COLO668 (cell line): Measurements from ENCODE around the gene PACS1.
"Not testable (repeated sequence)": the region's sequence is repeated elsewhere in the genome, so short reads cannot be mapped to it uniquely, and the experiment has no call there.

Source experiments
- DNase-seq: peaks from one replicate; lab custom pipeline; 2025; ENCODE audit not compliant: unreplicated experiment; lab: John Stamatoyannopoulos, UW

The PACS1 gene

DNA sequence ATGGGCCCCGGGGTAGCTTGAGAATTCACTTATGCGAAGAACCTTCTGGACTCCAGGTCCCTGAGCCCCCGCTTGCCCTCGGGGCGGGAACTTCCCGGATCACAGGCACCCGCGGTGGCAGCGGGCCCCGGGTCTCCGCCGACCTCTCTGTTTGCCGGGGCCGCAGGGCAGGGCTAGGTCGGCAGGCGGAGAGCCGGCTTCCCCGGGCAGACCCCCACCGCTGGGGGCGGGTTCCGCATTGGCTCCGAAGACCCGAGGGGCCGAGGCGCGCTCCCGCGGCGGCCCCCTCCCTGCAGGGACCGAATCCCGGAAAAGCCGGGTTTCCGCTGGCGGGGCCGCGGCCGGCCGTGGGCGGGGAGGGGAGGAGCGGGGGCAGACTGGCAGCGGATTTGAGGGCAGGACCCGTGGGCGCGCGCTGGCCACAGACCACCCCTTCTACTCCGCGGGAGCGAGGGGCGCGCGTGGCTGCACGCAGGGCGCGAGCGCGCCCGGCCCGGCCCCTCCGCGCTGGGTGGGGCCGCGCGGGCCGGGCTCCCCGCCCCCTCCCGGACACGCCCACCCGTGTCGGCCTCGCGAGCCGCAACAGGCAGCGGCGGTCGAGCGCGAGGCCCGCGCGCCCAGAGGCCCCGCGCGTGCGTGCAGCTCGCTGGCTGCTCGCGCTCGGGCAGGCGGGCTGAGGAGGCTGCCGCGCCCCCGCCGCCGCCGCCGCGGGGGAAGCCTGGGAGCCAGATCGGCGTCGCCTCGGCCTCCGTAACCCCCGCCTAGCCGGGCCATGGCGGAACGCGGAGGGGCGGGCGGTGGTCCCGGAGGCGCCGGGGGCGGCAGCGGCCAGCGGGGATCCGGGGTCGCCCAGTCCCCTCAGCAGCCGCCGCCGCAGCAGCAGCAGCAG, at the start of gene PACS1:
Gene PACS1, plus strand, starts transcription at position 558 of the 889 bp plus-strand sequence. Its CDS starts 215 bp downstream, at position 773.
- peak; percentile 73 for DNase-seq

DNA sequence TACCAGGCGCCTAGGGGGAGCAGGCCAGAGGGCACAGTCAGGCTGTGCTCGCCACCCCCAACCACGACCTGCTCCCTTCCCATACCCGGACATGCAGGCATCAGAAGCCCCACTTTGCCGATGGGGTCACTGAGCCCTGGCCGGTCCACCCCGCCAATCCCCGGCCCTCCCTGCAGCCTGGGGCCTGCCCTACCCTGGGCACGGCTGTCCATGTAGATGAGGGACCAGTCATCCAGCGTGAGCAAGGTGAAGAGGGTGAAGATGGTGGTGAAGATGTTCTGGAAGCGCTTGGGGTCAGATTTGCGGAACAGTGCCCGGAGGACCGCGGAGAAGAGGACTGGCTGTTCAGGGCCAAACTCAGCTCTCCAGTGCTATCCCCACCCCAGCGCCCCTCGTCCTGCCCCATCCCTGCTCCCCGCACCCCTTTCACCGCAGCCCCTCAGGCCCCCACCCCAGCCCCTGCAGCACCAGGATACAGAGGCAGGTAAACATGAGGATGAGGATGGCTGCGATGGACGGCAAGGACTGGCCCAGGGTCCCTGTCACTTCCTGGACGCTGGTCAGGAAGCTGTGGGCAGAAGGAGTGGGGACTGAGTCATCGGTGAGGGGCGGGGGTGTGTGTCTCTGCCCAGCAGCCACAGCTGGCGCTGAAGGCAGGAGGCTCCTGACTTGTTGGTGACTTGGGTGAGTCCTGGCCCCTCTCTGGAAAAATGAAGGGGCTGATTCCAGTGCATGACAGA, 49.3 kb upstream of the PACS1 start:
- DNase-seq: peak; percentile 50

DNA sequence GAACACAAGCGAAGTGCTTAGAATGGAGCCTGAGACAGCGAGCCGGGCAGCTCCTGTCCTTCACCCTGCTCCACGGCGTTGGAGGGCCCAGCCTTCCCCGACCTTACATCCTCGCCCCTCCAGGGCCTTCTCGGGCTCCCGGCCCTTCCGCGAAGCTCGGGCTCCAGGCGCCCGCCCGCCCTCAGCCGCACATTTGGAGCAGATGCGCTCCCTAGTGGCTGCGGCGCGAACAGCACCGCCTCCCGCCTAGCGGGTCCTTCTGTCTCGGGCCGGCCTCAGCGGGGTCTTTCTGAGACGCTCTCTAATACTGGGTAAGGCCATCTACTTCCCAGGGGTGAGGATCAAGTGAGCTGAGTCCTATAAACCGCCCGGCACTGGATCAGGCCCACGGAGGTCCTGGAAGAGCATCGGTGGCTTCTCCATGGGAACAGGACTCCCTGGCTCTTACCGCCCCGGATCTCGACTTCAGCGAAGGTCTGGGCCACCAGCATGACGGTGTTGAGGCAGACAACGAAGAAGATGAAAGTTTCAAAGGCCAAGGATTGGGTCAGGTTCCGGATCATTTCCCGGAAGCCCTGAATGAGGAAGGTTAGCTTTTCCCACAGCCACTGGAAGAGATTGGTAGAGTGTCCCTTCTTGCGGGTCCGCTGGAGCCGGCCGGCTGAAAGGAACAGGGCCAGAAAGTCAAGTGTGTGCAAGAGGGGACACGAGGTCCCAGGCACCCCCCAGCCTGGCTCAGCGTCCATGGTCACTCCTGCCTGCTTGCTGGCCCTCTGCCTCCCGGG, 47.5 kb upstream of the PACS1 start:
- peak; percentile 74 for DNase-seq

GRCh38 chr11:66023186-66023440, 47.0 kb upstream of the PACS1 start:
- DNase-seq: not testable (repeated sequence)

- no peak for DNase-seq
Observed at GRCh38 chr11:66026017-66026529, 44.0 kb upstream of the PACS1 start, which contains the start of gene CATSPER1. CATSPER1 (minus strand) TSS chr11:66026479; CDS start chr11:66026379, 100 bp downstream.

DNA sequence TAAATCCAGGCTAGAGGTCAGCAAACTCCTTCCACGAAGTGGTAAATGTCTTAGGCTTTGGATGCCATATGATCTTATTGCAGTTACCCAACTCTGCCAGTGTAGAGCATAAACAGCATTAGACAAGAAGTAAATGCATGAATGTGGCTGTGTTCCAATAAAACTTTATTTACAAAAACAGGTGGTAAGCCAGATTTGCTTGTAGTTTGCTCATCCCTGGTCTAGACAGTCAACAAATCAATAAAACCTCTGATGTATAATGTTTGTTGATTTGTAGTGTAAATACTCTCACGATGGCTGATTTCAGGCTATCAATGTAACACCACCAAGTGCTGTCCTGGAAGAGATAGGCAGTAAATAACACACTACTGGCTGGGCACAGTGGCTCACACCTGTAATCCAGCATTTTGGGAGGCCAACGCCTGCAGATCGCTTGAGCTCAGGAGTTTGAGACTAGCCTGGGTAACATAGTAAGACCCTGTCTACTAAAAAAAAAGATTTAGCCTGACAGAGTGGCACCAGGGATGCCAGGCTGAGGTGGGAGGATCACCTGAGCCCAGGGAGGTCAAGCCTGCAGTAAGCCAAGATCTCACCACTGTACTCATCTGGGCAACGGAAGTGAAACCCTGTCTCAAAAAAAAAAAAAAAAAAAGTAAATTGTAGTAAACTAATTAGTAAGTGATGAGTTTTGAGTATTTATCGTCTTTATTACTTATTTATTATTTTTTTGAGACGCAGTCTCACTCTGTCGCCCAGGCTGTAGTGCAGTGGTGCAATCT, 36.9 kb upstream of the PACS1 start:
- DNase-seq: no peak

DNA sequence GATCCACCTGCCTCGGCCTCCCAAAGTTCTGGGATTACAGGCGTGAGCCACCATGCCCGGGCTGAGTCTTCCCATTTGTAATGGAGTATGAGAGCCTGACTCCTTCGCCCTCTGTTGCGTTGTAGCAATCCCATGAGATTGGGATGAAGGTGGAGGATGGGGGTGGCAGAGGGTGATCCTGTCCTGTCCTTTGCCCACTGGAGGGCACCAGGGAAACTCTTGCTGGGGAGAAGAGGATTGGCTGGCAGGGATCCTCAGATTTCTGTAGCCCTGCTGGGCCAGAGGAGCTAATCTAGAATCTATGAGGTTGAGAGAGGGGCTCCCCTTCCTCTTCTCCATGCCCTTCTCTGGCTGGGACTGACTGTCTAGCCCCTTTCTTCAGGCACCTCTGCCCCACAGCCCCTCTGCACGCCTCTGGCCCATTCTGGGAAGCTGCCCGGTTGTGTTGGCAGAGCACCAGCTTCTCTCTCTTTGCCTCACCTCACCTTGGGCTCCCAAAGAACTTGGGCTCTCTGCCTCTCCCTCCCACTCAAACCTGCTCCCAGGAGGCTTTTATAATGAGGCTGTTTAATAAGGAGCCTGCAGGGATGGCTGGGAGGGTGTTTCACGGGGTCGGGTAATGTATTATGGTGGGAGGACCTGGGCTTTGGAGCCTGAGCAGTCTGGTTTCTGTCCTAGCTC, 34.3 kb upstream of the PACS1 start:
- DNase-seq: no peak

DNA sequence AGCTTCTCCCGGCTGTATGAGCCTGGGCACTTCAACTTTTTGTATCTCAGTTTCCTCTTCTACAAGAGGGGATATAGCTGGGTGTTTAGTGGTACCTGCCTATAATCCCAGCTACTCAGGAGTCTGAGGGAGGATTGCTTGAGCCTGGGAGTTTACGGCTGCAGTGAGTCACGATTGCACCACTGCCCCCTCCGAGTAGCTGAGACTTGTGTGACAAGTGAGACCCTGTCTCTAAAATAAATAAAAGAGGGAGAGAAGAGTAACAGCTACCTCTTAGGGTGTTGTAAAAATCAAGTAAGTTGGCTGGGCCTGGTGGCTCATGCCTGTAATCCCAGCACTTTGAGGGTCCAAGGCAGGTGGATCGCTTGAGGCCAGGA, 33.8 kb upstream of the PACS1 start:
- DNase-seq: no peak

GRCh38 chr11:66037327-66037726, 32.7 kb upstream of the PACS1 start:
- DNase-seq: no peak

DNA sequence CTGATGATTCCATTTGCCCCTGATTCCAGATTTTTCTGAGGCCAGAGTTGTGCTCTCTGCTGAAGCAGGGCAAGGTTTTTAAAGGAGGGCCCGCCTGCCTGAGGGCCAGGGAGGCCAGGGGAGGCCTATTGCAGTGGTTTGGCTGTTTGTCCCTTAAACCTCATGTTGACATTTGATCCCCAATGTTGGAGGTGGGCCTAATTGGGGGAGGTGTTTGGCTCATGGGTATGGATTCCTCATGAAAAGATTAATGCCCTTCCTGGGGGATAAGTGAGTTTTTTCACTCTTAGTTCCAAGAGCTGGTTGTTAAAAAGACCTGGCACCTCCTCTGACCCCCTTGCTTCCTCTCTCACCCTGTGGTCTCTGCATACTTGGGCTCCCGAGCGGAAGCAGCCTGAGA, 30.3 kb upstream of the PACS1 start:
- DNase-seq: no peak

- DNase-seq: no peak
Observed at GRCh38 chr11:66042227-66042995, 27.7 kb upstream of the PACS1 start.

DNA sequence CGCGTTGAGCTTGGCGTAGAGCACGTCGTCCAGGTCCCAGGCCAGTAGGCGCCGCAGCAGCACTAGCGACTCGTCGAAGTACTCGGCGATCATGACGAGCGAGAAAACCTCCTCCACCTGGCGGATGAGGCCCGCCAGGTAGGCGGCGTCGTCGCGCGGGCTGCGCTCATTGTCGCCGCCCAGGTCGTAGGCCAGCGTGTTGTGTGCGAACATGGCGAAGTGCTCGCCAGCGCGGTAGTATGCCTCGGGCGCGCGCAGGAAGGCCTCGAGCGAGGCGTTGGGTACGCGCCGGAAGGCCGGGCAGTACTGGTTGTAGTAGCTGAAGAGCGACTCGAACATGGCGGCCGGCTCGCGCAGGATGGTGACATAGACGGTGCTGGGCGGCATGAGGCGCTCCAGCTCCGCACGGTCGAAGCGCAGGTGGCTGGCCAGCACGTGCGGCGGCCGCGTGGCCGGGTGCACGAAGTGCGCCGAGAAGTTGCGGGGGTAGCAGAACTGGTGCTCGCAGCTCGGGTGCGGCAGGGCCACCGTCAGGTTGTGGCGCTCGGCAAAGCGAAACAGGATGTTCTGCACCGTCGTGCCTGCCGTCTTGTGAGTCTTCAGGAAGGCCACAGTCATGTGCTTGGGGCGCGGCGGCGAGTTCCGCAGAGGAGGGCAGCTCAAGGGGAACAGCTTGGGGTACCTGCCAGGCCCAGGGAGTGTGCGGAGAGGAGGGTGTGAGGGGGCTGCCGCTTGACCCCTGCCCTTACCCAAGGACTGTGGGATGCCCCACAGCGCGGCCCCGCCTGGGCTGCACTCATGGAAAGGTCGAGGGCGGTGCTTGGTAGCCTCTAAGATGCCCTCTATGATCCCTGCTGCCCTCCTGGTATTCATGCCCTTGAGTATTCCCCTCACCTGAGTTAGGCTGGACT, 26.8 kb upstream of the PACS1 start:
- DNase-seq: no peak

- no peak for DNase-seq
Observed at GRCh38 chr11:66044757-66045156, 25.3 kb upstream of the PACS1 start.

DNA sequence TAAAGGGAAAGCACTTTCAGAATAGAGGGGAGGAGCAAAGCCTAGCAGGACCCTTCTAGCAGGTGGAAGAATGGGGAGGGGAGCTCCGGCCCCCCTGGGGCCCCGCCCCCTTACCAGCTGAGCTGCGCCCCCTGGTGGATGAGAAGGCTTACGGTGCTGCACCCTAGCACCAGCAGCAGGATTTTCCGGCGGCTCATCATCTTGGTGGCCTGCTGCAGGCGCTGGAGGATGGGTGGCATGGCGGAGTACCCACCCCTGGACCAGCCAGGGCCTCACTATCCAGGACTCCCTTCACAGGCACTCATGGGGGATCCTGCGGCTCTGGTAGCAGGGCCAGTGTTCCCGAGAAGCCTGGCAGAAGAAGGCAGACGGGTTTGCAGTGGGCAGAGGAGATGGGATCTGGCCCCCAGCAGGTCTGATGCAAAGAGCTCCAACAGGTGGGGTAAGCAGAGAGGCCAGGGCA, 24.9 kb upstream of the PACS1 start:
- peak; percentile 75 for DNase-seq

DNA sequence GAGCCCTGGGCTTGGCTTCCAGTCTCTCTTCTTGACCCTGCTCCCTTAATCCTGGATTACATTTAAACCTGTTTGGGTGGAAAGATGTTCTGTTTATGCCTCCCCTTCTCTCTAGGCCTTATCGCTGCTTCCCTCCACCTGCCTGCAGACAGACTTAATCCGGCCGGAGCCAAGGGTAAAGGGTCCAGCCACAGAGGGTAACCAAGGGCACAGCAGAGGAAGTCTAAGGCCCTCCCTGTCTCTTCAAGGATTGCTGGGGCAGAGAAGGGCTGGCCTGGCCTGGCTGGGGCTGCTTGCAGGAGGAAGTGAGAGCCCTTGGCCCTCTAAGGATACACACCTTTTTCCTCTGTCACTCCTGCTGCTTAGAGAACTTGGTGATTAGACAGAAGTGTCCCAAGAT, 23.2 kb upstream of the PACS1 start:
- no peak for DNase-seq

- no peak for DNase-seq
Observed at GRCh38 chr11:66047541-66048365, 22.3 kb upstream of the PACS1 start.
